NCI-H128 (cell line): ENCODE measurements around the gene PTPRN2.
"Not testable (repeated sequence)": the region's sequence is repeated elsewhere in the genome, so short reads cannot be mapped to it uniquely, and the experiment has no call there.

Source experiments
- DNase-seq: peaks from one replicate; lab custom pipeline; 2025; ENCODE audit not compliant: unreplicated experiment; lab: John Stamatoyannopoulos, UW

The PTPRN2 gene

GRCh38 chr7:158406364-158406763 is 181.3 kb downstream of the PTPRN2 start:
- no peak for DNase-seq

DNA sequence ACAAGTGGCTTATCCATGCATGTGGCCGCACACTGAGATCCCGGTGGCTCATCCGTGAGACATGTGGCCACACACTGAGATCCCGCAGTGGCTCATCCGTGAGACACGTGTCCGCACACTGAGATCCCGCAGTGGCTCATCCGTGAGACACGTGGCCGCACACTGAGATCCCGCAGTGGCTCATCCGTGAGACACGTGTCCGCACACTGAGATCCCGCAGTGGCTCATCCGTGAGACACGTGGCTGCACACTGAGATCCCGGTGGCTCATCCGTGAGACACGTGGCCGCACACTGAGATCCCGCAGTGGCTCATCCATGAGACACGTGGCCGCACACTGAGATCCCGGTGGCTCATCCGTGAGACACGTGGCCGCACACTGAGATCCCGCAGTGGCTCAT is 181.9 kb downstream of the PTPRN2 start:
- not testable (repeated sequence) for DNase-seq

DNA sequence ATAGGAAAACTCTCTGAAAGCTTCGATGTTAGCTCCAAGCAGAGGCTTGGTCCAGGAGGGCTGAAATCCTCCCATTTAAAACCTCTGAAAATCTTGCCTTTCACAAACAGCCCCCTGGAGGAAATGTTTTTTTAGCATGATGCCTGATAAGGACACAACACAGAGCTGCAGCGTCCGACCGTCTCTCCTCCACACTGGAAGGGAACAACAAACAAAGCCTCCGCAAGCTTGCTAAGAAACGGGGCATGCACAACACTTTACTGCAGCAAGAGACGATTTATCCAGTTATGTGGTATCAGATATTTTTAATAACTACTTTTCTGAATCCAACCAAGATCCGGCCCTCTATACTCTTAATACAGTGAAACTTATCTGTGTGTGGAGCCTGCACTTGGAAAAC is 182.3 kb downstream of the PTPRN2 start:
- DNase-seq, result no peak

DNA sequence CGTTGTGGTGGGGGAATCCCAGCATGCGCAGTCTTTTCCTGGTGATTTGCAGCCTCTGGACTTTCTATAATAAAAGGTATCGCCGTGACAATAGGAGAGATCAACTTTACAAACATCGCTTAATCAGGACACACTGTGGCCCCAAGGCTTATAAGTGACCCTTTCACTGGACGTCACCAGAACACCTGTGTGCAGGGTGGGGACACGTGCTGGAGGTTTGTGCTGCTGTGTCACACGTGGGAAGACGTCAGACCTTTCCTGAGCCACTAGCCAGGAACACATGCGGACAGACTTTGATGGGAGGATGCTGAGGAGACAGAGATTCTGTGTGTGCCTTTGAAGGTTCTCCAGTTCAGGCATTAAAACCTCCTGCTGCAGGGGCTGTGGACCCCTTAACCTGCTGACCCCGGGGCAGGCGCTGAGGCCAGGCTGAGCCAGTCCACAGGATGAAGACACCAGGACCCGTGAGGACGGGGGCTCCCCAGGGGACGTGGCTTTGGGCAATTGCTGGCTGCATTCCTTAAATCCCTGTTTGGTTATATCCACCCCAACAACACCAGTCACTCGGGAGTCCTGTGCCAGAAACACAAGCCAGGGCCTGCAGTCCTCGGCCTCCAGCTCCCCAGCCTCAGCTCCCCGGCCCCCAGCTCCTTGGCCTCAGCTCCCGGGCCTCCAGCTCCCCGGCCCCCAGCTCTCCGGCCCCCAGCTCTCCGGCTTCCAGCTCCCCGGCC is 183.4 kb downstream of the PTPRN2 start:
- DNase-seq, result no peak

DNA sequence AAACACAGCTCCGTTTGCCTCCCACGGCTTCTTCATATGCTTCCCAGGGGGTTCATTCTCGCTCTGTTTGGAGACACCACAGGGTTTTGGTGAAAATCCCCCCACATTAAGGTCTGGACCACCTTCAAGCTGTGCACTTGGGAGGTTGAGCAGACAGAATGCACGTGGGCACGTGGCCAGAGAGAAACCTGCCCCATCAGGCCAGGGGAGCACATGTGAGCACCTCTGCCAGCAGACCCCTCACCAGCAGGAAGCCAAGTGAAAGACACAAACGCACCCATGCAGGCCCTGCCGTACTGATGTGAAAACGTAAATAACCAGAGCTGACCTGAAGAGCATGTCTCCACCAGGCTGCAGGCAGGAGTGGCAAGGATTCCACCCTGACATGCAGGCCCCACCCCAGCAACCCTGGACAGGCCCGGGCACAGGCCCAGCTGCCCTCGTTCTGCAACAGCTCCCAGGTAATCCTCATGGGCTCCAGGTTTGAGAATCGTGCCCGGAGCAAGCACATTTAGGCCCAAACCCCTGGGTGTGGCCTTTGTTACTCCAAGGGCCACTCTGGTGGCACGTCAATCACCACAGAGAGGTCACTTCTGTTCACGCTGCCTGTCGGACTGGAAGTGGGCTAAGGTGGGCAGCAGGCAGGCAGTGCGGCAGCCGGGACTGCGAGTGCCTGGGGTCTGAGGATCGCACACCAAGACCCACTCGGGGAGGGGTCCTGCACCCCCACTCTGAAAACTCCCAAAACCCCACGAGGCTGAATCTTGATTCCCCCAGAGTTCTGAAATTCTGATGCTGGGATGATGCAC is 184.4 kb downstream of the PTPRN2 start:
- no peak for DNase-seq

- DNase-seq, result no peak
These were observed 185.2 kb downstream of the PTPRN2 start for GRCh38 chr7:158402471-158402870.

DNA sequence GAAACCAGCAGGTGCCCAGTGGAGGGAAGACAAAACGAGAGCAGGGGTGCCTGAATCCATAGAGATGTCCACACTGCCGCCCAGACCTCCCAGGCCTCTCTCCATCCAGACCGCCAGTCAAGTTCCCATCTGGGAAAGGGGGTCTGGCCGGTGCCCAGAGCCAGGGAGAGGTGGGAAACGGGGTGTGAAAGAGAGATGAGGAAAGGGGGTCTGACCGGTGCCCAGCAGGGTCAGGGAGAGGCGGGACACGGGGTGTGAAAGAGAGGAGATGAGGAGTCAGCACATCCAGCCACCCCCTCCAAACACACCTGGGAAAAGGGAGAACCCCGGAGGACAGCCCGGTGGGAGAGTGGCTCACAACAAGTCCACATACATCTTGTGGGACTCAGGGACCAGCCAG is 185.8 kb downstream of the PTPRN2 start:
- DNase-seq, result no peak

DNA sequence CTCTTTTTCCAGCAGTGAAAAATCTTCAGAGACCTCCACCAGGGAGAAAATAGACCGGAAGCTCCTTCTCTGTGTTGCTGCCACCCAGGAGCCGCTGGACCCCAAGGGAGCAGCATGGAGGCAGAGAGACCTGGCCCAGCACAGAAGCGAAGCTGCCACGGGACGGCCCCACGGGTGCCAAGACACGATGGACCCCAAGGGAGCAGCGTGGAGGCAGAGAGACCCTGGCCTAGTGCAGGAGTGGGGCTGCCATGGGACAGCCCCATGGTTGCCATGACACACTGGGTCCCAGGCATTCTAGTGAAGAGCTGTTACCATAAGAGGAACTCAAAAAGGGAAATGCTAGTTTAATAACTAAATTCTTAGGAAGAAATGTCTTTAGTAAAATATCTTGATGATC is 186.3 kb downstream of the PTPRN2 start:
- no peak for DNase-seq

GRCh38 chr7:158400601-158401225 is 186.9 kb downstream of the PTPRN2 start:
- no peak for DNase-seq

DNA sequence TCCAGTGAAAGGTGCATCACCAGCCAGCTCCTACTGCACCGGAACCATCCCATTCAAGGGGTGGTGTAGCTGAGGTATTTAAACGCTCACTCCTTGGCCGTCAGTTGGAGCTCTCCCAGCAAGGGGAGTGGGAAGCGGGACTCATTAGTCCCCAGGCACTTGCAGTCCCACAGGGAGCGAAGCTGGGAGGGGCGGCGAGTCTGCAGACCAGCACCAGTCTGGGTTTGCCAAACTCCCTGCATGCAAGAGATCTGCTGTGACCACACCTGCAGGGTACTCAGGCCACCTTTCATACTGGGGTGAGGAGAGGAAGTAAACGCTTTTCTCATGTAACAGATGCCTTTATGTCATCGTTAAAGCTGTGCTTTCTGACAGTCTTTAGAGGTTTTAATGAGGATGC is 187.9 kb downstream of the PTPRN2 start:
- DNase-seq, result no peak

DNA sequence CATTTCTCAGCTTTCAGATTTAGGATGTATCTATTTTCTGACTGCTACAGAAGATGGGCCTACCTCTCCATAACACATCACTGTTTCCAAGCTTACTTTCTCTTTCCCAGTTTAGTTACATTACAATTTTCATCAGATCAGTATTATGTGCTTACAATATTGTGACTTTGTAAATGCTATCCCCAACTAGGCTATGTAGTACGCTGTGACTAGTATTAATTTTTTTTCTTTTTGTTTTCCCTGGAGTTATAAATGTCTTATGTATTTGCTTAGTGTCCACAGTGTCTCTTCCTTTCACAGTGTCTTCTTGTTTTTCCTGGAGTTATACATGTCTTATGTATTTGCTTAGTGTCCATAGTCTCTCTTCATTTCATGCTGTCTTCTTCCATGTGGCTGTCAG is 188.9 kb downstream of the PTPRN2 start:
- DNase-seq, result no peak

DNA sequence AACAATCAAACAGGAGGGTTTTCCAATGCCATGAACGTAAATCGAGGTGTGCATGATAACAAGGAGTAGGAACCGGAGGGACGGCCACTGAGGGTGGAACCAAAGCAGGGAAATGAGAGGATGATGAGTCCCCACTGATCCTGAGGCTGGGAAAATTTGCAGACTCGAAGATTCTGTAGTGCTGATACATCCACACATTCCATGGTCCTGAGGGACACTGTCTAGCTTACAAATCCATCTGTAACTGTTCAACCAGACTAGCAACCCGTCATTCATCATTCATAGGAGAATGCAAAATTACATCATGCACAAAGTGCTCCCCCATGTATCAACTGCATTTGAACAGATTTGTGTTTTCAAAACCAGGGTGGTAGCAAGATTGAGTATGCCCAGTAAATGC is 189.7 kb downstream of the PTPRN2 start:
- DNase-seq, result no peak

DNA sequence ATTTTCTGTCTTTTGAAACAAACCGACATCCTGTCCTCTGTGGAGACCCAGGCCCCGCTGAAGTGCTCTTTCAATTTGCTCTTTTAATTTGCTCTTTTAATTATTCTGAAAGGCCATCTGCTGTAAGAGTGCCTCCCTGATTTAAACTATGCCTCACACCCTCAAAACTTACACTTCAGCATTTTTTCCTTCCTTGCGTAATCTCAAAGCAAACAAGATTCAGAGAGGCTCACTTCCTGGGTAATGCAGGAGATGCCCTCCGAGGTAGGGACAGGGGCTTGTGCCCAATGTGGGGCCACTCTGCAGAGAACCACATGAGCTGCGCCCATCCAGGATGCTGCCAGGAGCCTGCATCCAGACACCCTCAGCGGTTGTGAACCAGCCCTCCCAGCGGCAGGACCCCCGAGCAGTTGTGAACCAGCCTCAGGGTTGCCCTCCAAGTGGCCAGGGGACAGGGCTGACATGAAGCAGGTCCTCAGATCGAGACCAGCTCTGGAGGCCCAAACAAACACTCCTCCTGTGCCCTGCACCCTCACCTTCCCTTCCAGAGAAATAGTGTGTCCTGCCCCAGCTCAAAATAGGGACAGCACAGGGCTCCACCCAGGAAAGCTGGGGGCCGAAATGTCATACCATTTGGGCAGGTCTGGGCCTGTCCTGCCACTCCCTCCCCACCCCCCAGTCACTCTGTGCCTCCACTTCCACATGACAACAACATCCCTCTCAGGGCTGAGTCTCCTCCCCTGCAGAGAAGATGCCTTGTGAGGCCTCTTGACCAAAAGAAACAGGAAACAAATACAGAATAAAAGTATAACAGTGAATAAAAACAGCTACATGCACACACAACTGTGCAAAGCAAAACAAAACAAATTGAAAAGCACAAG is 190.4 kb downstream of the PTPRN2 start:
- DNase-seq, result no peak

GRCh38 chr7:158396301-158396905 is 191.2 kb downstream of the PTPRN2 start:
- DNase-seq, result no peak

GRCh38 chr7:158395780-158396278 is 191.8 kb downstream of the PTPRN2 start:
- DNase-seq, result no peak

DNA sequence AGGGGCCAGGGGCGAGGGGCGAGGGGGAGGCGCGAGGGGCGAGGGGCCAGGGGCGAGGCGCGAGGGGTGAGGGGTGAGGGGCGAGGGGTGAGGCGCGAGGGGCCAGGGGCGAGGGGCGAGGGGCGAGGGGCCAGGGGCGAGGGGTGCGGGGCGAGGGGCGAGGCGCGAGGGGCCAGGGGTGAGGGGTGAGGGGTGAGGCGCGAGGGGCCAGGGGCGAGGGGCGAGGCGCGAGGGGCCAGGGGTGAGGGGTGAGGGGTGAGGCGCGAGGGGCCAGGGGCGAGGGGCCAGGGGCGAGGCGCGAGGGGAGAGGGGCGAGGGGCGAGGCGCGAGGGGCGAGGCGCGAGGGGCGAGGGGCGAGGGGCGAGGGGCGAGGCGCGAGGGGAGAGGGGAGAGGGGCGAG is 192.3 kb downstream of the PTPRN2 start:
- DNase-seq, result no peak

DNA sequence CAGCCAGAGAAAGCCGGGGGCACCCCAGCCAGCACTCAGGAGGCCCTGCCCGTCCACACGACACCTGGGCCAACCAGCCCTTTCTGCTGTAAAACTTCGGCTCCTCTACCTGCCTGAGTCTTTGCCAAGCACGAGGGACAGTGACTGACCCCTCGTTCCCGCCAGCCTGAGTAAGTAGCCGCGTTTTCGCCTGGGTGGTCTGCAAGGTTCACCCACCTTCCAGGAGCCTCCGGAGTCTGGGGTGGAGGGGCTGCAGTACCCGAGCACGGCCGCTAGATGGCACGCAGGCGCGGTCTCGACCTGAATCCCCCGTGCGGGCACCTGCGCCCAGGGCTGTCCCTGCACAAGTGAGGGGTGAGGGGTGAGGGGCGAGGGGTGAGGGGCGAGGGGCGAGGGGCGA is 192.7 kb downstream of the PTPRN2 start:
- DNase-seq, result no peak

DNA sequence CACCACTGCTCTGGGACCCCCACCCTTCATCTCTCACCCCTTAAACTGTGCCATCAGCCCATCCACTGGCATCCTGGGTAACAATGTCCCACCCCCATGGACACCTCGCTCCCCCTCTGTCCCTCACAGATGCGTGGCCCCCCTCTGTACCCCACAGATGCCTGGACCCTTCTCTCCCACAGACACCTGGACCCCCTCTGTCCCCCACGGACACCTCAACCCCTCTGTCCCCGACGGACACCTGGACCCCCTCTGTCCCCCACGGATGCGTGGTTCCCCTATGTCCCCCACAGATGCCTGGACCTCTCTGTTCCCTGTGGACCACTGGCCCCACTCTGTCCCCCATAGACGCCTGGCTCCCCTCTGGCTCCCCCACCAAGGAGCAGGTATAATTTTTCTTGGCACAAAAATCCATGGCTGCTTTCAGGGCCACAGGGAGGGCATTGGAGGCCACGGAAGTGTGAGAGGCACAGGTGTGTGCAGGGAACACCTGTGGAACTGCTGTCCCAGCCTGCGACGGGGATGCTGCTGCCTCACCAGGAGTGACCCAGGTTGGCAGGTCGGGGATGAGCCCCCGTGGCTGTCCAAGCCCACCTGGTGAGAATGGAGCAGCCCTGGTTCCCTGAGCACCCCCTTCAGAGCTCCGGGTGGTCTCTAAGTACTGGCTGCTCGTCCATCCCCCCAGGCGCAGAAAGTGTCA is 193.5 kb downstream of the PTPRN2 start:
- no peak for DNase-seq

GRCh38 chr7:158392251-158392650 is 195.4 kb downstream of the PTPRN2 start:
- no peak for DNase-seq

DNA sequence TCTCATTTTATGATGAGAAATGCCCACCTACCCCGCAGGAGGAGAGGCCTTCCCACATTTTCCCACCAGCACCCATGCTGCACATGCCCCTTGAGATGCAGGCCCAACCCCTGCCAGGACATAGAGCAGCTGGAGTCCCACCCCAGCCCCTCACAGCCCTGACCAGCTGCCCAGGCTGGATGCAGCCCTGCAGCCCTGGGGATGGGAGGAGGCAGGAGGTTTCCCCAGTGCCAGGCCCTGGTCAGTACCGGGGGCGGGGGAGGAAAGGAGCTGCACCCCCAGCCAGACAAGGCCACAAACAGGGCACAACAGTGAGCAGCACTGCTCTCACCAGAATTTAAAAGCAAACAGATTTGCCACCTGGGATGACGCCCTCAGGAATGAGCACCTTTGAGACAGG is 196.1 kb downstream of the PTPRN2 start:
- no peak for DNase-seq
